Trophoblast cell (in vitro differentiated cells and primary cell): Measurements from ENCODE around the gene RAD9A.

Experiments used
- DNase-seq, 2 donors: peaks; one replicate each; pipeline ENCODE4 v3.0.0-alpha.2; 2016
- H2AFZ ChIP-seq: 2 replicates; pipeline ENCODE4 v1.6.1; 2013; ENCODE audit warnings: low read length, moderate library complexity, mild to moderate bottlenecking; ENCODE audit not compliant: insufficient read depth, poor library complexity
- H2AK5ac ChIP-seq: 2 replicates; pipeline ENCODE4 v1.6.1; 2013; ENCODE audit warnings: mild to moderate bottlenecking, low read length
- H2BK120ac ChIP-seq: 2 replicates; pipeline ENCODE4 v1.6.1; 2013; ENCODE audit warnings: low read length, mild to moderate bottlenecking, moderate library complexity; ENCODE audit not compliant: insufficient read depth, poor library complexity
- H2BK12ac ChIP-seq: 2 replicates; pipeline ENCODE4 v1.6.1; 2013; ENCODE audit warnings: mild to moderate bottlenecking, low read length, moderate library complexity
- H2BK5ac ChIP-seq: 2 replicates; pipeline ENCODE4 v1.6.1; 2013; ENCODE audit warnings: low read length, low read depth, moderate library complexity, mild to moderate bottlenecking; ENCODE audit not compliant: poor library complexity
- H3K14ac ChIP-seq: 2 replicates; pipeline ENCODE4 v1.6.1; 2013; ENCODE audit warnings: mild to moderate bottlenecking, low read length
- H3K18ac ChIP-seq: 2 replicates; pipeline ENCODE4 v1.6.1; 2013; ENCODE audit warnings: mild to moderate bottlenecking, low read length
- H3K23ac ChIP-seq: 2 replicates; pipeline ENCODE4 v1.6.1; 2013; ENCODE audit warnings: low read length
- H3K27ac ChIP-seq: 2 replicates; pipeline ENCODE4 v1.5.1; 2013; ENCODE audit warnings: low read depth, mild to moderate bottlenecking, inconsistent platforms, low read length, moderate library complexity
- H3K27me3 ChIP-seq: 2 replicates; pipeline ENCODE4 v1.6.1; 2013; ENCODE audit warnings: inconsistent platforms, mild to moderate bottlenecking, low read length, moderate library complexity; ENCODE audit not compliant: insufficient read depth
- H3K36me3 ChIP-seq, 2 experiments: 1 replicate in 1 of 2; 2 replicates in 1 of 2; pipeline ENCODE4 v1.6.1; 2013; ENCODE audit warnings: low read length in 2 of 2, mild to moderate bottlenecking in 2 of 2, moderate library complexity in 1 of 2; ENCODE audit not compliant: insufficient read depth in 2 of 2, control insufficient read depth in 1 of 2
- H3K4ac ChIP-seq: 2 replicates; pipeline ENCODE4 v1.6.1; 2013; ENCODE audit warnings: low read depth, mild to moderate bottlenecking, low read length, moderate library complexity
- H3K4me1 ChIP-seq, 2 experiments: 1 replicate in 1 of 2; 2 replicates in 1 of 2; pipeline ENCODE4 v1.6.1; 2013; ENCODE audit warnings: low read length in 2 of 2, mild to moderate bottlenecking in 2 of 2, moderate library complexity in 1 of 2; ENCODE audit not compliant: insufficient read depth in 2 of 2, control insufficient read depth in 1 of 2
- H3K4me2 ChIP-seq: 2 replicates; pipeline ENCODE4 v1.6.1; 2013; ENCODE audit warnings: inconsistent platforms, mild to moderate bottlenecking, low read length, moderate library complexity
- H3K4me3 ChIP-seq: 2 replicates; pipeline ENCODE4 v1.5.1; 2013; ENCODE audit warnings: mild to moderate bottlenecking, low read depth, low read length, inconsistent platforms
- H3K79me1 ChIP-seq: one replicate; pipeline ENCODE4 v1.6.1; 2013; ENCODE audit warnings: low read length
- H3K79me2 ChIP-seq: 2 replicates; pipeline ENCODE4 v1.6.1; 2013; ENCODE audit warnings: low read length, mild to moderate bottlenecking; ENCODE audit not compliant: control insufficient read depth, insufficient read depth, poor library complexity
- H3K9ac ChIP-seq: 2 replicates; pipeline ENCODE4 v1.6.1; 2013; ENCODE audit warnings: mild to moderate bottlenecking, low read length
- H3K9me3 ChIP-seq: 2 replicates; pipeline ENCODE4 v1.6.1; 2013; ENCODE audit warnings: low read depth, mild to moderate bottlenecking, control low read depth, inconsistent platforms, low read length; ENCODE audit not compliant: insufficient read depth
- H4K12ac ChIP-seq: 2 replicates; pipeline ENCODE4 v1.6.1; 2013; ENCODE audit warnings: low read depth, mild to moderate bottlenecking, low read length, moderate library complexity
- H4K8ac ChIP-seq: 2 replicates; pipeline ENCODE4 v1.6.1; 2013; ENCODE audit warnings: low read depth, mild to moderate bottlenecking, low read length, moderate library complexity
- H4K91ac ChIP-seq: one replicate; pipeline ENCODE4 v1.6.1; 2013; ENCODE audit warnings: low read depth, mild to moderate bottlenecking, low read length, moderate library complexity
- WGBS: extraction: QIAGEN DNeasy Blood & Tissue Kit; methylation state at CpG from one replicate; pipeline ENCODE4 v1.1.7; 2013; ENCODE audit warnings: missing lambda C conversion rate; ENCODE audit not compliant: insufficient read length, insufficient coverage; ENCODE audit errors: extremely low coverage; 5-methylcytosine and 5-hydroxymethylcytosine counted together

Gene RAD9A

GRCh38 chr11:67371189-67371910 lies 20.4 kb upstream of the RAD9A start:
- H4K12ac ChIP-seq = no peak overlapping the region
- peak overlapping the region; percentile 19 for H3K18ac ChIP-seq
- peaks cover 28% of the 10 kb centered on the region for H3K79me1 ChIP-seq
- peak overlapping the region; percentile 27 for H2AK5ac ChIP-seq
- no peak overlapping the region for H3K14ac ChIP-seq
- H4K8ac ChIP-seq = peak overlapping the region; percentile 14
- H3K4me1 ChIP-seq = peaks cover 38 to 41% of the 10 kb centered on the region in 2 experiments
- peaks cover 2% of the 10 kb centered on the region for H3K9me3 ChIP-seq
- H3K23ac ChIP-seq = no peak overlapping the region
- H2BK120ac ChIP-seq = no peak overlapping the region
- H3K27ac ChIP-seq = no peak overlapping the region
- H2AFZ ChIP-seq = no peak overlapping the region
- no peak overlapping the region for H3K4me3 ChIP-seq
- no CpG with 5 or more reads among the region's 8 CpGs for WGBS
- DNase-seq = peak in 1 of 2 donors; percentile 48
- H3K9ac ChIP-seq = no peak overlapping the region
- peaks cover 5% of the 10 kb centered on the region for H3K27me3 ChIP-seq
- H3K4ac ChIP-seq = no peak overlapping the region
- no peak overlapping the region for H2BK5ac ChIP-seq
- peak overlapping the region; percentile 66 for H3K4me2 ChIP-seq
- H4K91ac ChIP-seq = peak overlapping the region; percentile 86
- H3K36me3 ChIP-seq = no peaks in the 10 kb centered on the region
- H2BK12ac ChIP-seq = no peak overlapping the region
- H3K79me2 ChIP-seq = peaks cover 5% of the 10 kb centered on the region

DNA sequence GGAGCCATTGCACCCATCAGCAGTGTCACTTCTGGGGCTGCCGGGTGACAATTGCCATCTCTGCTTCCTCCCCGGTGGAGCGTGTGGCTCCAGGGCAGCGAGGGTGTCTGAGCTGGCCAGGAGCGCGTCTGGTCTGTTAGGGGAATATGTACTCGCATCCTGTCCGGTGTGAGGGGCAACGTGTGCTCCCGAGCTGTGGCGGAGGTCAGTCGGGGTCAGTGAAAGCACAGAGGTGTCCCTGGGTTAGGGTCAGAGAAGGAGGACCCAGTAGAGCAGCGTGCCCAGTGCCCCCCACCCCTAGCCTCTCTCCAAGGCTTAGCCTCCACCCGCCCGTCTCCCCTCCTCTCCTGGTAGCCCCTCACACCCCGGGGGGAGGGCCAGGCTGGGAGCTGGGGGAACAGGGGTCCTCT lies 19.9 kb upstream of the RAD9A start:
- Histone ChIP-seq H3K9me3 (peaks cover 2% of the 10 kb centered on the region), H3K36me3 (no peaks in the 10 kb centered on the region), H3K4me2 (peak overlapping the region; percentile 66), H2BK12ac (peak overlapping the region; percentile 50), H3K27ac (peak overlapping the region; percentile 38), H3K9ac (peak overlapping the region; percentile 49), H2BK120ac (peak overlapping the region; percentile 49), H3K4me1 (peaks cover 38 to 41% of the 10 kb centered on the region in 2 experiments), H3K23ac (no peak overlapping the region), H3K4ac (peak overlapping the region; percentile 24), H4K91ac (peak overlapping the region; percentile 86), H3K79me2 (peaks cover 5% of the 10 kb centered on the region), H2AFZ (peak overlapping the region; percentile 19), H3K27me3 (peaks cover 10% of the 10 kb centered on the region), H2AK5ac (peak overlapping the region; percentile 27), H3K4me3 (peak overlapping the region; percentile 56), H4K8ac (peak overlapping the region; percentile 50), H3K18ac (peak overlapping the region; percentile 54), H3K79me1 (peaks cover 28% of the 10 kb centered on the region), H3K14ac (peak overlapping the region; percentile 56), H4K12ac (no peak overlapping the region), H2BK5ac (peak overlapping the region; percentile 27)
- no CpG with 5 or more reads among the region's 16 CpGs for WGBS
- no peak for DNase-seq

DNA sequence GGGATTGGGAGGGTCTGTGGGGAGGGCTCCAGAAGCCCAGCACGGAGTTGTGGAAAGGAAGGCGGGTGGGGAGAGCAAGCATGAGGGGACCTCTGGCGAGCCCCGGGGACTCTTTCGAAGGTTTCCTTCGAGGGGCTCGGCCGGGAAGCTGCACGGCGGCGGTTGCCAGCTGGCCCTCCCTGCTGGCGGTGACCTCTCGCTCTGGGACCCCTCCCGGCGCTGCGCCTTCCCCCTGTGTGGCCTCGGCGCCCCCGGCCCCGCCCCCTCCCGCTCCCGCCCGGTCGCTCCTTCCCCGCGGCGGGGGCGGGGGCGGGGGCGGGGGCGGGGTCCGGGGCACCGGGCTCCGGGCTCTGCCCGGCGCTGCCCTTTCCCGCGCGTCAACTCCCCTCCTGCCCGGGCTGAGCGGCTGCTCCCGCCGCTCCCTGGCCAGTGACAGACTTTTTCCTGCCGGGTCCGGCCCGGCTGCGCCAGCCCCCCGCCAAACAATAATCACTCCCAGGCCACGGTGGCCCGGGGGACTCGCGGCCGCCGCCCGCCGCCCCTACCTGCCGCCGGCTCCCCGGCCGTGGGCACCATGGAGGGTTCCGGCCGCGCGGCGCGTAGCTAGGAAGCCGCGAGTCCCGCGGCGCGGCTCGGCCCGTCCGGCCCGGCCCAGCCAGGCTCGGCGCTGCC lies 19.3 kb upstream of the RAD9A start:
- Histone ChIP-seq H4K8ac (peak overlapping the region; percentile 80), H2BK12ac (peak overlapping the region; percentile 50), H3K27me3 (peaks cover 15% of the 10 kb centered on the region), H3K4ac (peak overlapping the region; percentile 24), H4K12ac (peak overlapping the region; percentile 57), H4K91ac (peak overlapping the region; percentile 96), H3K79me1 (peaks cover 28% of the 10 kb centered on the region), H3K18ac (peak overlapping the region; percentile 82), H3K36me3 (no peaks in the 10 kb centered on the region), H2AK5ac (no peak overlapping the region), H3K4me2 (peak overlapping the region; percentile 72), H3K23ac (no peak overlapping the region), H3K14ac (peak overlapping the region; percentile 88), H2BK5ac (peak overlapping the region; percentile 48), H3K27ac (peak overlapping the region; percentile 68), H3K4me3 (peak overlapping the region; percentile 76), H2BK120ac (peak overlapping the region; percentile 74), H3K9ac (peak overlapping the region; percentile 72), H3K79me2 (peaks cover 5% of the 10 kb centered on the region), H2AFZ (peak overlapping the region; percentile 75), H3K9me3 (peaks cover 2% of the 10 kb centered on the region), H3K4me1 (peaks cover 38 to 41% of the 10 kb centered on the region in 2 experiments)
- no CpG with 5 or more reads among the region's 78 CpGs for WGBS
- DNase-seq = no peak

- peaks cover 28% of the 10 kb centered on the region for H3K79me1 ChIP-seq
- peak within 1 kb of the TSS; percentile 38 for H2AK5ac ChIP-seq
- H2AFZ ChIP-seq = peak within 1 kb of the TSS; percentile 75
- H3K23ac ChIP-seq = no peak within 1 kb of the TSS
- peak within 1 kb of the TSS; percentile 76 for H3K4me3 ChIP-seq
- peak within 1 kb of the TSS; percentile 82 for H4K8ac ChIP-seq
- H3K9me3 ChIP-seq = peaks cover 2% of the 10 kb centered on the region
- peak; percentile 43 to 65 for DNase-seq
- H2BK120ac ChIP-seq = peak within 1 kb of the TSS; percentile 88
- peak within 1 kb of the TSS; percentile 72 for H3K9ac ChIP-seq
- no CpG with 5 or more reads among the region's 76 CpGs for WGBS
- peak within 1 kb of the TSS; percentile 82 for H3K4ac ChIP-seq
- peak within 1 kb of the TSS; percentile 81 for H2BK5ac ChIP-seq
- peaks cover 38 to 41% of the 10 kb centered on the region in 2 experiments for H3K4me1 ChIP-seq
- peak within 1 kb of the TSS; percentile 96 for H4K91ac ChIP-seq
- peak within 1 kb of the TSS; percentile 68 for H3K27ac ChIP-seq
- H3K36me3 ChIP-seq = no peaks in the 10 kb centered on the region
- peaks cover 15% of the 10 kb centered on the region for H3K27me3 ChIP-seq
- peak within 1 kb of the TSS; percentile 82 for H3K18ac ChIP-seq
- peak within 1 kb of the TSS; percentile 28 for H2BK12ac ChIP-seq
- H3K79me2 ChIP-seq = peaks cover 5% of the 10 kb centered on the region
- peak within 1 kb of the TSS; percentile 72 for H3K4me2 ChIP-seq
- peak within 1 kb of the TSS; percentile 88 for H3K14ac ChIP-seq
- peak within 1 kb of the TSS; percentile 84 for H4K12ac ChIP-seq
Observed at GRCh38 chr11:67372993-67373647, 18.7 kb upstream of the RAD9A start, which contains the start of gene CLCF1. Gene CLCF1, minus strand, starts transcription at chr11:67373598. Its CDS starts 59 bp downstream, at chr11:67373539.
